Astrocyte of the cerebellum (primary cell): Measurements from ENCODE around the gene CMBL.
"Not testable (repeated sequence)": the region's sequence is repeated elsewhere in the genome, so short reads cannot be mapped to it uniquely, and the experiment has no call there.

Experiments
- DNase-seq: peaks from one replicate; pipeline ENCODE4 v3.0.0-alpha.2; 2011; ENCODE audit warnings: low read depth
- H3K4me3 ChIP-seq: 2 replicates; pipeline ENCODE4 v1.5.1; 2011; ENCODE audit warnings: mild to moderate bottlenecking, low read depth, low read length, moderate library complexity
- in situ Hi-C: cut with HindIII; loops from 2 replicates; pipeline ENCODE4 v1.10.0; 2017; ENCODE audit warnings: low sequenced_read_pairs
- TF ChIP-seq, protein P1 (sequence below): IDR thresholded peaks from 2 replicates; pipeline ENCODE4 v1.5.1; 2012; ENCODE audit warnings: low read length, low read depth, moderate library complexity, mild to moderate bottlenecking; ENCODE audit errors: missing control alignments

Gene CMBL

GRCh38 chr5:10315824-10316509 is 8.3 kb upstream of the CMBL start:
- in situ Hi-C loops: no loop called here
- TF ChIP-seq, protein P1, sequence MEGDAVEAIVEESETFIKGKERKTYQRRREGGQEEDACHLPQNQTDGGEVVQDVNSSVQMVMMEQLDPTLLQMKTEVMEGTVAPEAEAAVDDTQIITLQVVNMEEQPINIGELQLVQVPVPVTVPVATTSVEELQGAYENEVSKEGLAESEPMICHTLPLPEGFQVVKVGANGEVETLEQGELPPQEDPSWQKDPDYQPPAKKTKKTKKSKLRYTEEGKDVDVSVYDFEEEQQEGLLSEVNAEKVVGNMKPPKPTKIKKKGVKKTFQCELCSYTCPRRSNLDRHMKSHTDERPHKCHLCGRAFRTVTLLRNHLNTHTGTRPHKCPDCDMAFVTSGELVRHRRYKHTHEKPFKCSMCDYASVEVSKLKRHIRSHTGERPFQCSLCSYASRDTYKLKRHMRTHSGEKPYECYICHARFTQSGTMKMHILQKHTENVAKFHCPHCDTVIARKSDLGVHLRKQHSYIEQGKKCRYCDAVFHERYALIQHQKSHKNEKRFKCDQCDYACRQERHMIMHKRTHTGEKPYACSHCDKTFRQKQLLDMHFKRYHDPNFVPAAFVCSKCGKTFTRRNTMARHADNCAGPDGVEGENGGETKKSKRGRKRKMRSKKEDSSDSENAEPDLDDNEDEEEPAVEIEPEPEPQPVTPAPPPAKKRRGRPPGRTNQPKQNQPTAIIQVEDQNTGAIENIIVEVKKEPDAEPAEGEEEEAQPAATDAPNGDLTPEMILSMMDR: no peak
- no peak for DNase-seq
- no peak overlapping the region for H3K4me3 ChIP-seq

DNA sequence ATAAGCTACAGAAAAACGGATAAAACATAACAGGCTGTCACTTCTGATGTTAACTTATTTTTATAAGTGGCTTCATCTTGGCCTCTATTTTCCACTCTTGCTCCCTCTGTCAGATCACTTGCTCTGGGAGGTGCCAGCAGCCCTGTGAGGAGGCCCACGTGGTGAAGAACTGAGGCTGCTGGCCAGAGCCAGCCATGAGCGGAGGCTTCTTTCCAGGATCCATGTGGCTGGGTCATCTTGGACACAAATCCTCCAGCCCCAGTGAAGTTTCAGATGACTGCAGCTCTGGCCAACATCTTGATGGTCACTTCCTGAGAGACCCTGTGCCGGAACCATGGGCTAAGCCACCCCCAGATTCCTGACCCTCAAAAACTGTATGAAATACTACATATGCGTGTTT is 7.5 kb upstream of the CMBL start:
- no peak overlapping the region for H3K4me3 ChIP-seq
- in situ Hi-C loops: no loop called here
- TF ChIP-seq, protein P1: no peak
- no peak for DNase-seq

- in situ Hi-C loops: loop anchor here (5.0 kb wide), 1 partner anchor 70 kb away; no protein-coding TSS in a partner anchor
- TF ChIP-seq, protein P1: no peak
Observed at GRCh38 chr5:10311595-10312425, 4.1 kb upstream of the CMBL start.

DNA sequence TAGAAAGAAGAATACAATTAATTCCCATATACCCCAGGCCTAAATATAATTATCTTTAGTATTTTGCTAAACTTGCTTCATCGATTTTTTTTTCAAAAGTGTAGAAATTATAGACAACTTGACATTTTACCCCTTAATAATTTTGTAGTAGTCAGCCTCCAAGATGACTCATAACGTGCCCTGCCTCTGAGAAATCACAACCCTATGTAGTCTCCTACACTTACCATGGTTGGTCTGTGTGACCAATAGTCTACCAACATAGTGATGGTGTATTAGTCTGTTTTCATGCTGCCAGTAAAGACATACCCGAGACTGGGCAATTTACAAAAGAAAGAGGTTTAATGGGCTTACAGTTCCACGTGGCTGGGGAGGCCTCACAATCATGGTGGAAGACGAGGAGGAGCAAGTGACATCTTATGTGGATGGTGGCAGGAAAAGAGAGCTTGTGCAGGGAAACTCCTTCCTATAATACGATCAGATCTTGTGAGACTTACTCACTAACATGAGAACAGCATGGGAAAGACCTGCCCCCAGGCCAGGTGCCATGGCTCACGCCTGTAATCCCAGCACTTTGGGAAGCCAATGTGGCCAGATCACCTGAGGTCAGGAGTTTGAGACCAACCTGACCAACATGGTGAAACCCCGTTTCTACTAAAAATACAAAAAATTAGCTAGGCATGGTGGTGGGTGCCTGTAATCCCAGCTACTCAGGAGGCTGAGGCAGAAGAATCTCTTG is 3.3 kb upstream of the CMBL start:
- not testable (repeated sequence) for DNase-seq, H3K4me3 ChIP-seq
- in situ Hi-C loops: loop anchor here (5.0 kb wide), 1 partner anchor 69 kb away; no protein-coding TSS in a partner anchor

More at GRCh38 chr5:10311595-10312425, 4.1 kb upstream of the CMBL start:
- H3K4me3 ChIP-seq: no peak overlapping the region
- DNase-seq: no peak

DNA sequence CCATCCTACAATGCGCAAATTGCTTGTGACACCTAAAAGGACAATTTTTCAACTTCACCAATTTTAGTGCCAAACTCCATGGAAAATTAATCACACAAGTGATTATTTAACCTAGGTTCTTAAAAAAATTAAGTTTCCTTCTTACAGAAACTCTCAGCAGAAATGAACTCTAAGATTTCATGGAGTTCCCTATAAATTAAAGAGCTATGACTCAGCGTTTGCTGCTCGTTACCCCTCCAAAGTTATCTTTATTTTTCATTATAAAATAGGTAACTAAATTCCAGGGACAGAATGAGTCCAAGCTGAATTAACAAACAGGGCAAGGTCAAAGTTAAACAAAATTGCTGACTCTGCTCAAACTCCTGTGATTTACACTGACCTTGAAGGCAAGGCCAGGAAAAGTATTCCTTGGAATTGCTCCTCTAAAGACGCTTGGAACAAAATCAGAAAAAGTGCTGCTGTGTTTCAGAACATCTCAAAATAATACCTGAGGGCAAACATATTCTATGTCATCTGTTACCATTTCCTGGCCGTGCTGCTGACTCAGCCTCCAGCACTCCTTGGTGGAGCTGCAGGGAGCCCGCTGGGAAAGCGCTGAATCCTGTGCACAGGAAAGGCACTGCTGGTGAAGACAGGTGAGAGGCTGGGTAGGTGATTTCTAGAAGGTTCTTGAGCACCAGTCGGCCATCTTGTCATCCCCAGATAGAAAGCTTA is 2.5 kb upstream of the CMBL start:
- no peak overlapping the region for H3K4me3 ChIP-seq
- in situ Hi-C loops: loop anchor here (5.0 kb wide), 1 partner anchor 68 kb away; no protein-coding TSS in a partner anchor

GRCh38 chr5:10308844-10309243 is 1.1 kb upstream of the CMBL start:
- TF ChIP-seq, protein P1: no peak
- no peak for DNase-seq
- in situ Hi-C loops: no loop called here
- H3K4me3 ChIP-seq: no peak overlapping the region

More for the DNA sequence above, 2.5 kb upstream of the CMBL start:
- DNase-seq: peak; percentile 51
- TF ChIP-seq, protein P1: no peak
